Progenitor cell of endocrine pancreas (in vitro differentiated cells): ENCODE data around the gene TBC1D2. TPM values are rescaled to one million over a fixed set of nuclear protein-coding genes. Genes with fewer than 3 reads are reported as not detected.

Source experiments
- DNase-seq: peaks from one replicate; pipeline ENCODE4 v3.0.0; 2021; ENCODE audit warnings: low spot score; ENCODE audit not compliant: unreplicated experiment
- H3K27ac Mint-ChIP-seq: 2 replicates; pipeline ENCODE4 v1.8.0; 2021; ENCODE audit warnings: mild to moderate bottlenecking, moderate library complexity, mixed read lengths
- H3K27me3 Mint-ChIP-seq: 2 replicates; pipeline ENCODE4 v1.8.0; 2021; ENCODE audit warnings: mixed read lengths
- H3K36me3 Mint-ChIP-seq: 2 replicates; pipeline ENCODE4 v1.8.0; 2022; ENCODE audit warnings: mixed read lengths; ENCODE audit not compliant: insufficient read depth
- H3K4me1 Mint-ChIP-seq: 2 replicates; pipeline ENCODE4 v1.8.0; 2021; ENCODE audit warnings: low read depth, mixed read lengths
- H3K4me3 Mint-ChIP-seq: 2 replicates; pipeline ENCODE4 v1.8.0; 2021; ENCODE audit warnings: low read depth, mild to moderate bottlenecking, moderate library complexity, mixed read lengths
- H3K9me3 Mint-ChIP-seq: 2 replicates; pipeline ENCODE4 v1.8.0; 2021; ENCODE audit warnings: low read depth, mixed read lengths
- CTCF ChIP-seq: fragments of 200-600 bp; sonication (generic); IDR thresholded peaks from one replicate; pipeline ENCODE4 v1.5.0; 2021; ENCODE audit warnings: antibody characterized with exemption, mild to moderate bottlenecking; ENCODE audit not compliant: unreplicated experiment
- total RNA-seq: library from RNA; stranded (reverse); gene quantifications from 2 replicates; pipeline ENCODE4 v1.2.1, GENCODE V29; 2021

The TBC1D2 gene
- total RNA-seq, 1 donor from 2014 or later = 8.5 TPM

GRCh38 chr9:98172604-98173003 is 82.8 kb downstream of the TBC1D2 start:
- no peak overlapping the region for H3K4me3 Mint-ChIP-seq
- H3K36me3 Mint-ChIP-seq = no peaks in the 10 kb centered on the region
- DNase-seq = no peak
- TF ChIP-seq CTCF = no peak
- H3K27me3 Mint-ChIP-seq = peaks cover 2% of the 10 kb centered on the region
- peaks cover 17% of the 10 kb centered on the region for H3K4me1 Mint-ChIP-seq
- no peak overlapping the region for H3K27ac Mint-ChIP-seq
- no peaks in the 10 kb centered on the region for H3K9me3 Mint-ChIP-seq

GRCh38 chr9:98171176-98171925 is 84.1 kb downstream of the TBC1D2 start:
- no peak for DNase-seq
- H3K4me3 Mint-ChIP-seq = no peak overlapping the region
- no peaks in the 10 kb centered on the region for H3K36me3 Mint-ChIP-seq
- H3K4me1 Mint-ChIP-seq = peaks cover 10% of the 10 kb centered on the region
- no peaks in the 10 kb centered on the region for H3K9me3 Mint-ChIP-seq
- no peak for TF ChIP-seq CTCF
- peaks cover 2% of the 10 kb centered on the region for H3K27me3 Mint-ChIP-seq
- H3K27ac Mint-ChIP-seq = no peak overlapping the region

GRCh38 chr9:98168941-98169488 is 86.4 kb downstream of the TBC1D2 start:
- Mint-ChIP-seq H3K27me3 (peaks cover 2% of the 10 kb centered on the region), H3K4me3 (no peak overlapping the region), H3K4me1 (peaks cover 10% of the 10 kb centered on the region), H3K36me3 (no peaks in the 10 kb centered on the region), H3K27ac (no peak overlapping the region), H3K9me3 (no peaks in the 10 kb centered on the region)
- TF ChIP-seq CTCF = no peak
- no peak for DNase-seq

- Mint-ChIP-seq H3K4me1 (peaks cover 10% of the 10 kb centered on the region), H3K27me3 (peaks cover 2% of the 10 kb centered on the region), H3K36me3 (no peaks in the 10 kb centered on the region), H3K4me3 (no peak overlapping the region), H3K9me3 (no peaks in the 10 kb centered on the region), H3K27ac (no peak overlapping the region)
- no peak for TF ChIP-seq CTCF
- DNase-seq = no peak
Measured at GRCh38 chr9:98168153-98168780, 87.2 kb downstream of the TBC1D2 start.

GRCh38 chr9:98164912-98165311 is 90.5 kb downstream of the TBC1D2 start:
- Mint-ChIP-seq H3K4me1 (peaks cover 2% of the 10 kb centered on the region), H3K4me3 (no peak overlapping the region)

More at GRCh38 chr9:98164912-98165311, 90.5 kb downstream of the TBC1D2 start:
- no peak overlapping the region for H3K27ac Mint-ChIP-seq
- H3K9me3 Mint-ChIP-seq = no peaks in the 10 kb centered on the region
- no peak for TF ChIP-seq CTCF
- H3K27me3 Mint-ChIP-seq = no peaks in the 10 kb centered on the region
- H3K36me3 Mint-ChIP-seq = no peaks in the 10 kb centered on the region
- DNase-seq = no peak
